ENCODE measurements around the gene HK2.
"Not testable (repeated sequence)": the region's sequence is repeated elsewhere in the genome, so short reads cannot be mapped to it uniquely, and the experiment has no call there.

HK2 gene

DNA sequence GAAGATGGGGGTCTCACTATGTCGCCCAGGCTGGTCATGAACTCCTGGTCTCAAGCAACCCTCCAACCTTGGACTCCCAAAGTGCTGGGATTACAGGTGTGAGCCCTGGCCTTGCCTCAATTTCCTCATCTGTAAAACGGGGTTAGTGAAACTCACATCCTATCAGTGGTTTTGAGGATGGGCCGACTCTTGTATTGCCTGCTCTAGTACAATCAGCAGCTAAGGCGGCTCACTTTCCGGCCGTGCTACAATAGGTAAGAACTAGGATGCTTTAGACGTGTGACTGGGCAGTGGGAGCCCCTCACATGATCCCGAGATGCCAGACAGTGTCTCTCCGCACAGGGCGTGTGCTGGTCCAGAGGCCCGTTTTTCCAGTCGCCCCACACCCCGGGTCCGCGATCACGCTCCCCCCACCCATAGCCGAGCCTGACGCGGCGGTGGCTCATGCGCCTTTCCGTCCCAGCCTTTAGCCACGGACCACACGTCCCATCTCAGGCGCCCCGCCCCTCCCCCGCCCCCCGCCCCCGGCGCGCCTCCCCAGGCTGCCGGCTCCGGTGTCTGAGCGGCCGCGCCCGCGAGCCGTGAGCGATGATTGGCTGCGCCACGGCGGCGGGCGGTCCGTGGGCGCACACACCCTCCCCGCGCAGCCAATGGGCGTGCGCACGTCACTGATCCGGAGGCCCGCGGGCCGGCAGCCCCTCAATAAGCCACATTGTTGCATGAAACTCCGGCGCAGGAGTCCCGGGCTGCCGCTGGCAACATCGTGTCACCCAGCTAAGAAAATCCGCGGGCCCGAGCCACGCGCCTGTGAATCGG is at the start of gene HK2:
TSS of gene HK2 (plus strand) at position 710 of the 816 bp plus-strand sequence. CDS start 454 bp downstream, outside the sequence.
- Mint-ChIP-seq H3K27ac (peak within 1 kb of the TSS; percentile 94), H3K36me3 (ENCODE audit: low read depth) (peaks cover 9% of the 10 kb centered on the region), H3K4me3 (peak within 1 kb of the TSS; percentile 96), H3K27me3 (ENCODE audit: low read depth) (no peaks in the 10 kb centered on the region), H3K4me1 (ENCODE audit: low read depth) (peaks cover 44% of the 10 kb centered on the region), H3K9me3 (no peaks in the 10 kb centered on the region)
- DNase-seq (ENCODE audit: low spot score), result peak; percentile 91

DNA sequence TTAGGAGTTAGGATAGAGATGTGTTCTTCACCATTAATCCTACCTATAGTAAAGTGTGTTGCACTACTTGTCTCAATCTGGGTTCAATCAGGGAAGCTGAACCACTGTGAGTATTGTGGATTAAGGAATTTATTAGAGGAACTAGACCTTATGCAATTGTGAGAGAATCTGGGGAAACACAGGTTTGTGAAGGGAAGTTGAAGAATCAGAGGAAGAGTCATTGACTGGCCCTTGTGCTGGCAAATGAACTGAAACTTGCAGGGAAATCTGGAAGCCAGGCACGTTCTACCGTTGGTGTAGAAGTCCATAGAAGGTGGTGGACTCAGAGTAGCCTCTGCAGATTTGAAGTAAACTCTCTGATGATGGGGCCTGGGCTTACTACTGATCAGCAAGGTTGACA is 44.7 kb upstream of the HK2 start:
- Mint-ChIP-seq H3K4me3 (no peak overlapping the region), H3K9me3 (peaks cover 20% of the 10 kb centered on the region)

DNA sequence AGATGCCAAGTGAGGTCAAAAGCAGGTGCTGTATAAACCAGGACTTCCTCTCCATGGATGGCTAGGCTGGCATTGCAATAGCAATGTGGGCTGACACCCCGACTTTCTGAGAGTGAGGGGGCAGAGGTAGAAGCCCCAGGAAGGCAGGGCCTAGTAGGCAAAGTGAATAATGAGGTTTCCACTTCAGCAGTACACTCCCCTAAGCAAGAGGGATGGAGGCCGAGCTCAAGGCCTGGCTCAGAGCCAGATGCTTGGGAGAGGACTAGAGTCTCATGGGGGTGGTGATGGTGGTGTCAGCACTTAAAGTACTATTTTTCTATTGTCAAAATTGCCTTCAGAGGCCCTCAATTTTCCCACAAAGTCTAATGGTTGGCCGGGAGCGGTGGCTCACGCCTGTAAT is 41.6 kb upstream of the HK2 start:
- H3K36me3 Mint-ChIP-seq (ENCODE audit: low read depth), result no peaks in the 10 kb centered on the region
- no peak overlapping the region for H3K27ac Mint-ChIP-seq
- H3K9me3 Mint-ChIP-seq, result peaks cover 11% of the 10 kb centered on the region
- H3K4me1 Mint-ChIP-seq (ENCODE audit: low read depth), result no peaks in the 10 kb centered on the region
- DNase-seq (ENCODE audit: low spot score), result no peak
- H3K27me3 Mint-ChIP-seq (ENCODE audit: low read depth), result no peaks in the 10 kb centered on the region
- no peak overlapping the region for H3K4me3 Mint-ChIP-seq

More for the DNA sequence above, 44.7 kb upstream of the HK2 start:
- H3K27me3 Mint-ChIP-seq (ENCODE audit: low read depth), result peaks cover 9% of the 10 kb centered on the region
- no peak for DNase-seq (ENCODE audit: low spot score)
- no peaks in the 10 kb centered on the region for H3K36me3 Mint-ChIP-seq (ENCODE audit: low read depth)
- H3K27ac Mint-ChIP-seq, result no peak overlapping the region
- H3K4me1 Mint-ChIP-seq (ENCODE audit: low read depth), result no peaks in the 10 kb centered on the region

DNA sequence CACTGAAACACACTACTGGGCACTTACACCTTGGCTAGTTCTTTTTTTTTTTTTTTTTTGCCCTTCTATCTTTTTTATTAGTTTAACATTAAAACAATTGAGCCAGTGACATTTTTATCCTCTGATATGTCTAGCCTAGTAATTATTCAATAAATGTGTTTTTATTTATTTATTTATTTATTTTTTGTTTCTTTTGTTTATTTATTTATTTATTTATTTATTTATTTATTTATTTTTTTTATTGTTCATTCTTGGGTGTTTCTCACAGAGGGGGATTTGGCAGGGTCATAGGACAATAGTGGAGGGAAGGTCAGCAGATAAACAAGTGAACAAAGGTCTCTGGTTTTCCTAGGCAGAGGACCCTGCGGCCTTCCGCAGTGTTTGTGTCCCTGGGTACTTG is 39.0 kb upstream of the HK2 start:
- H3K27ac Mint-ChIP-seq; H3K36me3 Mint-ChIP-seq (ENCODE audit: low read depth); H3K9me3 Mint-ChIP-seq; H3K27me3 Mint-ChIP-seq (ENCODE audit: low read depth); H3K4me1 Mint-ChIP-seq (ENCODE audit: low read depth); H3K4me3 Mint-ChIP-seq; DNase-seq (ENCODE audit: low spot score): not testable (repeated sequence)

DNA sequence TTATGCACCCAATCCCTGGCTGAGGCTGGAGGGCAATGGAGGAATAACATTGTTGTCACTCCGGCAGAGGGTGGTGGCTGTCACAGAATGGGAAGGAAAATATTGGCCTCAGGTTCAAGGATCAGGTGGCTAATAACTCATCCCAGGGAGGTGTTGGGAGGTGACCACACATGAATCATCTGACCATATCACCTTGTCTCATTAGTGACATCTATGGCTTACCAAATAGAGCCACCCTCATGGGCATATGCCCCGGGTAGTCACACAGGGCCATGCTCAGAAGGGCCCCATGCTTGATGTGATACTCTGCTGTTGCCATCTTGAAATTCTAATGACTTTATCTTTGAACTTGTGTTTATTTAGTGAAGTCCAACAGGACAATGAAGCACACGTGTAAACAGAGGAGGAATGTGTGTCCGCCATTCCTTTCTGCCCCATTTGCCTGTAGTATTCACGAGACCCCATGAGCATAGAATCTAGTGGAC is 27.5 kb upstream of the HK2 start:
- H3K27ac Mint-ChIP-seq, result no peak overlapping the region

DNA sequence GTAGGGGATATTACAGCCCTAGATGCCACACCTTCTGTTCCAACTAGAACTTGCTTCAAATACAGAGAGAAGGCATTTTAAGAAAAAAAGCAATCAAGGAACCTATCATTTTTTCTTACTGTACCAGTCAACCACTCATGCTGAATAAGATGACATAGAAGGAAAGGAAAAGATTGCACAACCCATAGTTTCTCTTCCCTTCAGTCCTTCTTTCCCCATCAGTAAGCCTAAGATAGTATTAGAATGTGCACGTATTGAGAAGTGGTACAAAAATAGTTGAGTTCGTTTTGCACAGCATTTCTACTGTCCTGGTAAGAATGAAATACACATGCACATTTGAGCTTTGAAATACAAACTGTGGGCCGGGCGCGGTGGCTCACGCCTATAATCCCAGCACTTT is 27.0 kb upstream of the HK2 start:
- no peak for DNase-seq (ENCODE audit: low spot score)
- no peaks in the 10 kb centered on the region for H3K36me3 Mint-ChIP-seq (ENCODE audit: low read depth)
- peaks cover 26% of the 10 kb centered on the region for H3K27me3 Mint-ChIP-seq (ENCODE audit: low read depth)
- H3K9me3 Mint-ChIP-seq, result no peaks in the 10 kb centered on the region
- H3K4me1 Mint-ChIP-seq (ENCODE audit: low read depth), result no peaks in the 10 kb centered on the region
- H3K4me3 Mint-ChIP-seq, result no peak overlapping the region
- no peak overlapping the region for H3K27ac Mint-ChIP-seq

More for the DNA sequence above, 27.5 kb upstream of the HK2 start:
- H3K4me3 Mint-ChIP-seq, result no peak overlapping the region
- no peaks in the 10 kb centered on the region for H3K4me1 Mint-ChIP-seq (ENCODE audit: low read depth)
- H3K27me3 Mint-ChIP-seq (ENCODE audit: low read depth), result peaks cover 25% of the 10 kb centered on the region
- H3K9me3 Mint-ChIP-seq, result no peaks in the 10 kb centered on the region
- H3K36me3 Mint-ChIP-seq (ENCODE audit: low read depth), result no peaks in the 10 kb centered on the region
- no peak for DNase-seq (ENCODE audit: low spot score)

DNA sequence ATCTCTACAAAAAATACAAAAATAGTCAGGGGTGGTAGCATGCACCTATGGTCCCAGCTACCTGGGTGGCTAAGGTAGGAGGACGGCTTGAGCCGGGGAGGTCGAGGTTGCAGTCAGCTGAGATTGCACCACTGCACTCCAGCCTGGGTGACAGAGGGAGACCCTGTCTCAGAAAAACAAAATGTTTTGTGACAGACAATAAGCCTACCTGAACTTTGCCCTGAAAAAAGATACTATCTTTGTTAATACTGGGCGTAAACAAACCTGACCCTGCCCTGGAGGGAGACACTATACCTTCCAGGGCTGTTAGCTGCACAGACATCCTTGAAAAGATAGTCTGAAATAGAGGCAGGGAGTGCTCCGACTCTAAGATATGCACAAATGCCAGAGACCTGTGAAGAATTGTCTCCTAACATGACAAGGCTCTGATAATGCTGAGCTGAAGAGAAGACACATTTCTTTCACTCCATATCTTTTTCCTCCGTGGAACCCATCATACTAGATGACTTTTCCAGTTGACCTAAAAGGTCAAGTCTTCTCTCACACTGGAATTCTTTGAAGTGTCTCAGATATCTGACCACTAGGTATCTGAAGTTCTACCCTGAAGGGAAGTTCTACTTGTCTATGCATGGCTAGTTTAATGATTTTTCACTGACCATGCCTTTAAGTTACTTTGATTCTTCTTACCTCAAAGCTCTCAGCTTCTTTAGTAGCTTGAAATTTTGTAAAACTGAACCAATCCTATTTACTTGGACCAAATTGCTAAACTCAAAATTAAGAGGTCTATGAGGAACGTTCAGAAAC is 20.9 kb upstream of the HK2 start:
- no peak overlapping the region for H3K4me3 Mint-ChIP-seq
- H3K27ac Mint-ChIP-seq, result no peak overlapping the region
- H3K4me1 Mint-ChIP-seq (ENCODE audit: low read depth), result peaks cover 5% of the 10 kb centered on the region
- no peaks in the 10 kb centered on the region for H3K9me3 Mint-ChIP-seq
- DNase-seq (ENCODE audit: low spot score), result no peak
- peaks cover 42% of the 10 kb centered on the region for H3K27me3 Mint-ChIP-seq (ENCODE audit: low read depth)
- no peaks in the 10 kb centered on the region for H3K36me3 Mint-ChIP-seq (ENCODE audit: low read depth)

DNA sequence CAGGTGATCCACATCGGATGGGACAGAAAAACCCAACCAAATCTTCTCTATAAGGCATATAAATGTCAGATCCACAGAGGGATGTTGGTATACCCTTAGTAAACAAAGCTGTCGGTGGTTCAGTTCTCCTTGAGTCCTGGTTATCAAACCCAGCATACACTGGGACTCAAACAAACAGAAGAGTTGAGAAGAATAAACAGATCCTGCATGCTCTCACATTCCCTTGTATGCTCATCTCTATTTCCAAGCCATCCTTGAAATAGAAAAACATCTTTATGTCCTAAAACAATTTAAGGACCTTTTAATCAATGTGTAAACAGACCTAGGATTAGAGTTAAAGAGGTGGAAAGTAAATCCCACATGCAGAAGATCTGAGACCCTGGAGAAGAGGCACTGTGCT is 19.8 kb upstream of the HK2 start:
- Mint-ChIP-seq H3K27me3 (ENCODE audit: low read depth) (peaks cover 42% of the 10 kb centered on the region), H3K4me1 (ENCODE audit: low read depth) (peaks cover 5% of the 10 kb centered on the region), H3K27ac (no peak overlapping the region), H3K36me3 (ENCODE audit: low read depth) (no peaks in the 10 kb centered on the region), H3K4me3 (no peak overlapping the region), H3K9me3 (no peaks in the 10 kb centered on the region)
- DNase-seq (ENCODE audit: low spot score), result no peak

DNA sequence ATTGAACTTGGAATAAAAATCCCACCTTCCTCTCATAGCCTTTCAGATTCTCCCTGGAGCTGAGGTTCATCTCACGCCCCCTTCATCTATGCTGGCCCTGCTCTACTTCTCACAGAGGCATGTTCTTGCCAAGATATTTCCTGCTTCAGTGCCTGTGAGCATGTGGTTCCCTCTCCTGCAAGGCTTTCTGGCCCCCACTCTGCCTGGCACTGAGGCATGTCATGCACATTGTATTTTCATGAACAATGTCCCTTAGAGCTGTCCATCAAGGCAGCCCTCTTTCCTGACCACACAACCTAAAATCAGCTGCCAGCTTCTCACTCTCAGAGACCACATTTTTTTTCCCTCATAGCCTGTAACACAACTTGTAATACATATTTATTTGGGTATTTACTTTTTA is 18.0 kb upstream of the HK2 start:
- Mint-ChIP-seq H3K36me3 (ENCODE audit: low read depth) (no peaks in the 10 kb centered on the region), H3K4me3 (no peak overlapping the region), H3K27ac (no peak overlapping the region), H3K4me1 (ENCODE audit: low read depth) (peaks cover 11% of the 10 kb centered on the region), H3K9me3 (no peaks in the 10 kb centered on the region), H3K27me3 (ENCODE audit: low read depth) (peaks cover 36% of the 10 kb centered on the region)
- DNase-seq (ENCODE audit: low spot score), result no peak

DNA sequence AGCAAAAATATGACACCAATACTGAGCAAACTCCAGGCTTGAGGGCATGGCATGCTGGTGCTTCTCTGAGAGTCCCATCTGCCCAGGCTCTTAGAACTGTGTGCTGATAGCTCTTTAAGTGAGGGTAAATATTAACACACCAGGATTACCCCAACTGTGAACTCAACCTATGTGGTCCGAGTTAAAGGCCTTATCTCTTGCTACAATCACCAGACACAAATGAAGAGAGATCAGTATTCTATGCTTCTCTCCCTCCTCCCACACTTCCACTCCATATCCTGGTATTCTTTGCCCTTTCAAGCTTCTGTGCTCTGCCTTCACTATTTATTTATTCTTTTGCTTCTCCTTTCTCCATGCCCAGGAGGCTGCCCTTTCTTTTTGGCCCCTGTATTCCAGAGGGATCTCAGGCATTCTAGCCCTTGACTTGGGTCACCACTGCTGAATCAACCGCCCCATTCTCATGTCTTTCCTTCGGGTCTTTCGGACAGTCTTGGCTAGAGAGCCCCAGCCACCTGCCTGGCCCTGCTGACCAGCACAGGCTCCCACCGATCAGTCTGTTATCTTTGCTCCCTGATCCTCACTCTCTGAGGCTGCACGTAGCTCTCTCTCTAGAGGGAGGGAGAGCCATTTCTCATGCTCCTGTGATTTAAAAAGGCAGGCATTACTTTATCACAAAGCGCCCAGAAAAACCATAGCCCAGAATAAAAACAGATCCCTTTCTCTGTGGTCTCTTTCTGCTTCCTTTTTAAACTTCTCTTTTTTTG is 17.2 kb upstream of the HK2 start:
- Mint-ChIP-seq H3K36me3 (ENCODE audit: low read depth) (no peaks in the 10 kb centered on the region), H3K27ac (no peak overlapping the region), H3K27me3 (ENCODE audit: low read depth) (peaks cover 33% of the 10 kb centered on the region), H3K4me1 (ENCODE audit: low read depth) (peaks cover 11% of the 10 kb centered on the region), H3K9me3 (no peaks in the 10 kb centered on the region), H3K4me3 (no peak overlapping the region)
- no peak for DNase-seq (ENCODE audit: low spot score)

DNA sequence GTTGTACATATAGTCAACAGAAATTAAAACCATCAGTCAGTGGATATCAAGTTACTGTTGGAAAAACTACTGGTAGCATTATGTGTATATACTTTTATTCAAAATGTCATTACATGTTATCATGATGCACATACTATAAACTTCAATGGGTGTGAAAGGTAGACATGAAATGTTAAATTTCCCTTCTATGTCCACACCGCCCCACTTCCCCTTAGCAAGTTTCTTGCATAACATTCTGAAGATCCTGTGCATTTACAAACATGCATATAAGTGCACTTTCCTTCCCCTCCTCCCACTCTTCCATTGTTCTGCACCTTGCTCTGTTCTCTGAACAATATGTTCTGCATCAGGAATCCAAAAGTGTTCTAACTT is 16.6 kb upstream of the HK2 start:
- no peak for DNase-seq (ENCODE audit: low spot score)
- H3K4me1 Mint-ChIP-seq (ENCODE audit: low read depth), result peaks cover 11% of the 10 kb centered on the region
- no peaks in the 10 kb centered on the region for H3K9me3 Mint-ChIP-seq
- H3K36me3 Mint-ChIP-seq (ENCODE audit: low read depth), result no peaks in the 10 kb centered on the region
- peaks cover 31% of the 10 kb centered on the region for H3K27me3 Mint-ChIP-seq (ENCODE audit: low read depth)
- H3K27ac Mint-ChIP-seq, result no peak overlapping the region
- H3K4me3 Mint-ChIP-seq, result no peak overlapping the region

DNA sequence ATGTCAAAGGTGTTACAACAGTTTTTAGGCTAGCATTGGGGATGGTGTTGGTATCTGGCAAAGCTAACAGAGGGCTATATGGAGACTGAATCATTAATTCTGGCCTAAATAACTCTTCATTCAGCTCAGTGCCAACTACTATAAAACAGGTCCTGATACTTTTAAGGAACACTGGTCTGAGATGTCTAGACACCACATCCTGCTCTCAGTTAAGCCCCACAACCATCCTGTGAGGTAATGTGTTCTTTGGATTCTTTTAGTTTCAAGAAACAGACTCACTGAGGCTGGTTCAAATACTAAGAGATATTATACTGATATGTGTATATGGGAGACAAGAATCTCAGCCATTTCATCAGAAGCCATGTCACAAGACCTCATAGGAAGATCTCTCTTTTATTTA is 14.2 kb upstream of the HK2 start:
- H3K27me3 Mint-ChIP-seq (ENCODE audit: low read depth), result peaks cover 29% of the 10 kb centered on the region
- H3K4me1 Mint-ChIP-seq (ENCODE audit: low read depth), result peaks cover 11% of the 10 kb centered on the region
- H3K27ac Mint-ChIP-seq, result no peak overlapping the region
- H3K36me3 Mint-ChIP-seq (ENCODE audit: low read depth), result no peaks in the 10 kb centered on the region
- no peaks in the 10 kb centered on the region for H3K9me3 Mint-ChIP-seq
- DNase-seq (ENCODE audit: low spot score), result no peak
- no peak overlapping the region for H3K4me3 Mint-ChIP-seq

DNA sequence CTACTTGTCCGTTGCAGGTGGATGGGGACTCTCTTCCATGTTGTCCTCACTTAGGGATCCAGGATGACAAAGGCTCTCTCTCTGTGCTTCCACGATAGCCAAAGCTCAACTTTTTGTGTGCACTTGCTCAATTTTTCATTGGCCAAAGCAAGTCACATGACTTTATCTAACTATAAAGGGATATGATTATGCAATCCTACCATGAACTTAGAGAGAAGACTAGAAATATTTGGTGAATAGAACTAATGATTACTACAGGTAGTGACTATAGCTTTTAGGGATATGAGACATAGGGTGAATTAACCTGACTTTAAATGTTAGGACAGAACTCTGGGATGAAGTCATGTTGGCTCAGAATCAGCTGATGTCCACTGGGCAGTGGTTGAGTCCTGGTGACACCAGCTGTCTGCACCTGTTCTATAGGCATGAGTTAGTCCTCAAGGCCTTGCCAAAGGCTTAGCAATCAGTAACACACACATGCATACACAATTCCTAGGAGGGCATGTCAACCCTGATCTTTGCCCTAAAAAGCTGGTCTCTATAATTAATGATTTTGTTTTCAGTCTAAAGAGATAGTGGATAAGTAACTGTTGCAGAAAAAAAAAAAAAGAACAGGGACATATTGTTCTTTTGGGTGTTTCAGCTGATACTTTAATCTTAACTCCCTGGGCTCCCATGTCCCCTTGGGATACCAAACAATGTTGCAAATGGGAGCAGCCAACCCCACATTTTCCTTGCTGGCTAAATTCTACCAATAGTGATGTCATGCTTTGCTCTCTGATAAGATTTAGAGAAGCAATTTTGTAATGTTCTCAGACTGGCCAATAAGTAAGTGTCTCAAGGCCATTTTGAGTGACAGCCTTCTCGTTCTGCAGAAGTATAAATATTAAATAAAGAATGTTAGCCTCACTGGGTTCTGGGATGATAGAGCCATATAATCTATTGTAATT is 12.5 kb upstream of the HK2 start:
- Mint-ChIP-seq H3K4me1 (ENCODE audit: low read depth) (peaks cover 11% of the 10 kb centered on the region), H3K27me3 (ENCODE audit: low read depth) (peaks cover 28% of the 10 kb centered on the region), H3K27ac (no peak overlapping the region), H3K36me3 (ENCODE audit: low read depth) (no peaks in the 10 kb centered on the region), H3K4me3 (no peak overlapping the region), H3K9me3 (no peaks in the 10 kb centered on the region)
- DNase-seq (ENCODE audit: low spot score), result no peak
